Thyroid gland (tissue), 4 donors: Measurements from ENCODE around the gene ZNF44.

ENCODE experiments used
- CTCF ChIP-seq, 6 experiments: fragments of 200-600 bp in 3 of 6; fragments of 450-650 bp in 3 of 6; sonication (generic) in 3 of 6; IDR thresholded peaks; one replicate each; pipeline ENCODE4 v1.5.1; 2016 to 2019; ENCODE audit warnings: antibody characterized with exemption in 6 of 6, mild to moderate bottlenecking in 2 of 6, inconsistent platforms in 1 of 6, moderate library complexity in 1 of 6
- POLR2A ChIP-seq, 2 donors: fragments of 450-650 bp; IDR thresholded peaks; one replicate each; pipeline ENCODE4 v1.6.1; 2017; ENCODE audit warnings: antibody characterized with exemption in 2 of 2, mild to moderate bottlenecking in 2 of 2, moderate library complexity in 1 of 2

GRCh38 chr19:12330340-12330739 lies 35.7 kb upstream of the ZNF44 start:
- TF ChIP-seq CTCF (IDR thresholded peaks at IDR 0.05) (no peak), POLR2A (IDR thresholded peaks at IDR 0.05) (no peak)
